Measurements from ENCODE around the gene FEN1.

- TF ChIP-seq POLR2A (IDR thresholded peaks at IDR 0.05): no peak
- TF ChIP-seq CTCF (IDR thresholded peaks at IDR 0.05): peak; percentile 40 to 62 (median 58)
Measured at GRCh38 chr11:61747192-61747966, 45.3 kb upstream of the FEN1 start.

Data from vagina (tissue), 2 donors.